Fibroblast of villous mesenchyme (primary cell): ENCODE data around the gene CDKN1A. TPM values are rescaled to one million over a fixed set of nuclear protein-coding genes. Genes with fewer than 3 reads are reported as not detected.
"Not testable (repeated sequence)": the region's sequence is repeated elsewhere in the genome, so short reads cannot be mapped to it uniquely, and the experiment has no call there.

ENCODE experiments used
- DNase-seq: peaks from one replicate; pipeline ENCODE4 v3.0.0-alpha.2; 2010; ENCODE audit warnings: low read depth
- H3K4me3 ChIP-seq: 2 replicates; pipeline ENCODE4 v1.5.1; 2011; ENCODE audit warnings: low read depth, mild to moderate bottlenecking, low read length
- CTCF ChIP-seq: IDR thresholded peaks from 2 replicates; pipeline ENCODE4 v1.5.1; 2012; ENCODE audit warnings: low read depth, mild to moderate bottlenecking, low read length; ENCODE audit not compliant: insufficient read depth
- total RNA-seq: library from RNA; depleted of rRNA; stranded (reverse); fragments of >200 nt; gene quantifications from 2 replicates; pipeline ENCODE4 v1.2.3, GENCODE V29; 2012

The CDKN1A gene
- total RNA-seq, 1 donor = 522 TPM

DNA sequence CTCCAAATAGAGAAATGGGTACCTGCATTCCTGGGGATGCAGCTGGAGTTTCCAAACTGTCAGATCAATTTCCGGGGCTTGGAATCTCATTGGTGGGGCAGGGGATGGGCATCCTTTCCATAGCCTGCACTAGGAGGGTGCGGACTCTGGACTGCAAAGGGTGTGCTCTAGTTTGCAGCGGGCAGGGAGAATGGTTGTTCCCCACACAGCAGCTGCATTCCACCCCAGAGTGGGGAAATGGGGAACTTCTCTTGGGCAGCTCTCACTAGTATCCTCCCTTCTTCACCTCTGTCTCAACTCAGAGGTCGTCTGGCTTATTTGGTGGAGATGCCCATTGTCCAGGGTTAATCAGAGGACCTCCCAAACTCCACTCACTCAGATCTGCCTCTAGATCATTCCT is 34.5 kb upstream of the CDKN1A start:
- no peak overlapping the region for H3K4me3 ChIP-seq
- no peak for DNase-seq
- TF ChIP-seq CTCF = no peak

- no peak for DNase-seq
- no peak overlapping the region for H3K4me3 ChIP-seq
- TF ChIP-seq CTCF = no peak
Measured at GRCh38 chr6:36649086-36649485, 29.4 kb upstream of the CDKN1A start.

- TF ChIP-seq CTCF = no peak
- no peak overlapping the region for H3K4me3 ChIP-seq
- no peak for DNase-seq
Measured at GRCh38 chr6:36649701-36650484, 28.6 kb upstream of the CDKN1A start.

DNA sequence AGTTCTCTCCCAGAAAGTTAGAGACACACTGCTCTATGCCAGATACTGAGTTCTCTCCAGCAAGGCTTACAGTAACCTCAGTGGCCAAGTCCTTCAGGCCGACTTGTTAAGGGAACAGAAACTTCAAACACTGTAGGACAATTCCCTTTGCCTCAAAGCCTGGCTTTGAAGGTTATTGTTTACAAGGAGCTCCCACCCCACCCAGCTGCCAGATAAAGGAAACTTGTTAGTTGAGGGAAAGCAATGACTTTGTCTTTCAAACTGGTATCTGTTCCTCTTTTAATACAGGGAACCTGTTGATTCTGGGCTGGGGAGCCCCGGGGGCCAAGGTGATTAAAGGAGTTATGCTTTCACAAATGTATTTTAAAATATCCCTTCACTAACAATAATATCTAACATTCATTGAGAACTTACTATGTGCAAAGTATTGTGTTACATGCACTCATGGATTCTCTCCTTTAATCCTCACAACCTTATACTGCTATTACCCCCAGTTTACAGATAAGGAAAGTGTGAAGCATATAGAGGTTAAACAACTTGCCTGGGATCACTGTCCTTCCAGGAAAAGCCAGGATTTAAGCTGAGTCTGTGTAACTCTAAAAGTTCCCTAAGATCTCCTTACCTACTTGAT is 27.6 kb upstream of the CDKN1A start:
- TF ChIP-seq CTCF = no peak
- DNase-seq = no peak

GRCh38 chr6:36651659-36652379 is 26.7 kb upstream of the CDKN1A start:
- no peak overlapping the region for H3K4me3 ChIP-seq
- DNase-seq = no peak
- no peak for TF ChIP-seq CTCF

More for the DNA sequence above, 27.6 kb upstream of the CDKN1A start:
- H3K4me3 ChIP-seq = no peak overlapping the region

GRCh38 chr6:36654469-36654868 is 24.0 kb upstream of the CDKN1A start:
- not testable (repeated sequence) for H3K4me3 ChIP-seq, DNase-seq

- no peak overlapping the region for H3K4me3 ChIP-seq
- TF ChIP-seq CTCF = no peak
- no peak for DNase-seq
Measured at GRCh38 chr6:36655085-36655724, 23.3 kb upstream of the CDKN1A start.
